ENCODE results near the gene ADAMTS12. TPM values are rescaled to one million over a fixed set of nuclear protein-coding genes. Genes with fewer than 3 reads are reported as not detected.

ADAMTS12 gene
- polyA plus RNA-seq, 1 of the 3 experiments (the other 2 are of a cell fraction): 2.5 TPM

DNA sequence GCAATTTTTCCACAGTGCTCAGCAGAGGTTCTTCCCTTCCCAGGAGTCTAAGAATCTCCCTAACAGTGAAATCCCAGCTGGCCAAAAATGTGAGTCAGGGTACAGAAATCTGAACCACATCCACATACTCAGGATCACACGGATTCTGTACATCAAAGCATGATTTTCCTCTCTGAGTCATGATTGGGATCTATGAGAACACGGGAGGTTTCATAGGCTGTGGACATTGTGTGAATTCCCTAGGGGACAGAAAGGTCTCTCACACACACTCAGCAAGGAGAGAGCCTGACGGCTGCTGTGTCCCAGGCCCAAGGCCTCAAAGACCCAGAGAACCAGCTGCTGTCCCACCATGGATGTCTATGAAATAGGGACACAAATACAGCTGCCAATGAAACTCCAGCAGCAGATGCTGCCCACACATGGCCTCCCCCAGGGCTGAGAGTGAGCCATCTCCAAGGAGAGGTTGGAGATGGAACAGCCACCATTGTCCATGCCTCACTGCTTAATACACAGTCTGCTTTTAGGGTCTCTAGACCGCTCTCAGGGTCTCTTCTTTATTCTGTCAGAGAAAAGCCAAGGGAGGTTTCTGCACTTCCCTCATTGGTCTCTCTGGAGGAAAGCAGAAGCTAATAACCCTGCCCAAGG is 102.7 kb downstream of the ADAMTS12 start:
- no peak for DNase-seq
- Histone ChIP-seq H3K27ac (ENCODE audit: low read depth in 2 of 2, low read length in 1 of 2) (peak overlapping the region in 1 of 2 experiments; percentile 86; a peak in 2 of 4 replicates), H3K4me3 (ENCODE audit: low read depth in 2 of 2, low read length in 1 of 2) (no peak overlapping the region), H3K4me1 (ENCODE audit: control insufficient read depth in 1 of 2, insufficient read depth in 2 of 2, low read depth in 1 of 2, low read length in 1 of 2) (no peaks in the 10 kb centered on the region), H3F3A (replicated peaks; ENCODE audit: insufficient read depth) (no peaks in the 10 kb centered on the region), H3K79me2 (ENCODE audit: insufficient read depth) (no peaks in the 10 kb centered on the region), H2AFZ (ENCODE audit: low read depth) (peak overlapping the region; percentile 35; the same call in 1 of the 2 replicates), H3K9me3 (0 out of 2 replicates have a peak, but pooled peaks cover 14% of the 10 kb centered on the region), H3K36me3 (replicated peaks in 1 of 2; ENCODE audit: control insufficient read depth in 1 of 2, insufficient read depth in 2 of 2, low read length in 1 of 2) (no peaks in the 10 kb centered on the region), H3K4me2 (0 out of 2 replicates have a peak overlapping the region, but pooled peaks have one; percentile 33), H4K20me1 (ENCODE audit: insufficient read depth) (no peaks in the 10 kb centered on the region), H3K9me2 (no peaks in the 10 kb centered on the region), H3K9ac (peak overlapping the region; percentile 51; the same call in 1 of the 2 replicates), H3K27me3 (ENCODE audit: insufficient read depth) (no peaks in the 10 kb centered on the region)
- 11% methylated on average over 4 of the region's 4 CpGs for WGBS (ENCODE audit: low lambda C conversion rate)
- ChIA-PET CTCF (no interaction called here), POLR2A (no interaction called here)
- TF ChIP-seq IRF3 (IDR thresholded peaks at IDR 0.05; ENCODE audit: low read depth, low read length) (no peak), EP300 (IDR thresholded peaks at IDR 0.05; ENCODE audit: borderline replicate concordance in 1 of 2, low read depth in 1 of 2, low read length in 1 of 2) (peak in 1 of 2 experiments; percentile 39; a peak in 1 of 4 replicates), RAD21 (IDR thresholded peaks at IDR 0.05; ENCODE audit: low read length) (no peak), FOSL2 (IDR thresholded peaks at IDR 0.05; ENCODE audit: borderline replicate concordance, low read depth) (peak; percentile 57; the same call in 1 of the 2 replicates), CTCF (IDR thresholded peaks at IDR 0.05) (no peak), TEAD4 (IDR thresholded peaks at IDR 0.05; ENCODE audit: borderline replicate concordance, insufficient read depth) (0 out of 2 replicates have a peak, but pooled peaks have one; percentile 19), JUND (IDR thresholded peaks at IDR 0.05) (peak; percentile 56), CHD2 (IDR thresholded peaks at IDR 0.05; ENCODE audit: low read length, partially characterized antibody) (no peak), EZH2phosphoT487 (IDR thresholded peaks at IDR 0.05; ENCODE audit: borderline replicate concordance, low read depth) (no peak), USF1 (IDR thresholded peaks at IDR 0.05; ENCODE audit: borderline replicate concordance, low read depth) (no peak), YY1 (IDR thresholded peaks at IDR 0.05; ENCODE audit: low read depth) (no peak), MEF2A (IDR thresholded peaks at IDR 0.05; ENCODE audit: borderline replicate concordance, low read depth) (no peak), GABPA (IDR thresholded peaks at IDR 0.05; ENCODE audit: low read depth) (no peak), ELF1 (IDR thresholded peaks at IDR 0.05) (no peak), MXI1 (IDR thresholded peaks at IDR 0.05; ENCODE audit: low read depth, low read length) (no peak), POLR2AphosphoS5 (IDR thresholded peaks at IDR 0.05; ENCODE audit: low read depth, low read length) (no peak), SMC3 (IDR thresholded peaks at IDR 0.05; ENCODE audit: low read depth, low read length) (no peak), TCF12 (IDR thresholded peaks at IDR 0.05) (peak; percentile 65), GATA2 (CRISPR knock-in tag; IDR thresholded peaks at IDR 0.05) (no peak), SIN3A (IDR thresholded peaks at IDR 0.05; ENCODE audit: borderline replicate concordance, low read depth, low read length) (no peak), NFIC (IDR thresholded peaks at IDR 0.05; ENCODE audit: borderline replicate concordance) (no peak), FOXM1 (IDR thresholded peaks at IDR 0.05; ENCODE audit: low read depth) (no peak), NRF1 (IDR thresholded peaks at IDR 0.05; ENCODE audit: low read depth, low read length) (no peak), RXRA (IDR thresholded peaks at IDR 0.05; ENCODE audit: borderline replicate concordance, low read depth) (no peak)
- TF ChIP-seq, protein P1, sequence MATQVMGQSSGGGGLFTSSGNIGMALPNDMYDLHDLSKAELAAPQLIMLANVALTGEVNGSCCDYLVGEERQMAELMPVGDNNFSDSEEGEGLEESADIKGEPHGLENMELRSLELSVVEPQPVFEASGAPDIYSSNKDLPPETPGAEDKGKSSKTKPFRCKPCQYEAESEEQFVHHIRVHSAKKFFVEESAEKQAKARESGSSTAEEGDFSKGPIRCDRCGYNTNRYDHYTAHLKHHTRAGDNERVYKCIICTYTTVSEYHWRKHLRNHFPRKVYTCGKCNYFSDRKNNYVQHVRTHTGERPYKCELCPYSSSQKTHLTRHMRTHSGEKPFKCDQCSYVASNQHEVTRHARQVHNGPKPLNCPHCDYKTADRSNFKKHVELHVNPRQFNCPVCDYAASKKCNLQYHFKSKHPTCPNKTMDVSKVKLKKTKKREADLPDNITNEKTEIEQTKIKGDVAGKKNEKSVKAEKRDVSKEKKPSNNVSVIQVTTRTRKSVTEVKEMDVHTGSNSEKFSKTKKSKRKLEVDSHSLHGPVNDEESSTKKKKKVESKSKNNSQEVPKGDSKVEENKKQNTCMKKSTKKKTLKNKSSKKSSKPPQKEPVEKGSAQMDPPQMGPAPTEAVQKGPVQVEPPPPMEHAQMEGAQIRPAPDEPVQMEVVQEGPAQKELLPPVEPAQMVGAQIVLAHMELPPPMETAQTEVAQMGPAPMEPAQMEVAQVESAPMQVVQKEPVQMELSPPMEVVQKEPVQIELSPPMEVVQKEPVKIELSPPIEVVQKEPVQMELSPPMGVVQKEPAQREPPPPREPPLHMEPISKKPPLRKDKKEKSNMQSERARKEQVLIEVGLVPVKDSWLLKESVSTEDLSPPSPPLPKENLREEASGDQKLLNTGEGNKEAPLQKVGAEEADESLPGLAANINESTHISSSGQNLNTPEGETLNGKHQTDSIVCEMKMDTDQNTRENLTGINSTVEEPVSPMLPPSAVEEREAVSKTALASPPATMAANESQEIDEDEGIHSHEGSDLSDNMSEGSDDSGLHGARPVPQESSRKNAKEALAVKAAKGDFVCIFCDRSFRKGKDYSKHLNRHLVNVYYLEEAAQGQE (IDR thresholded peaks at IDR 0.05; ENCODE audit: low read depth, low read length): no peak

Measured in SK-N-SH (cell line).